ENCODE data around the gene CDH1.
"Not testable (repeated sequence)": the region's sequence is repeated elsewhere in the genome, so short reads cannot be mapped to it uniquely, and the experiment has no call there.

Gene CDH1

GRCh38 chr16:68737046-68737729 lies at the start of gene CDH1:
Gene CDH1, plus strand, starts transcription at chr16:68737292. Its CDS starts 124 bp downstream, at chr16:68737416.
- intact Hi-C loops (cut with DNase I), result no loop called here

DNA sequence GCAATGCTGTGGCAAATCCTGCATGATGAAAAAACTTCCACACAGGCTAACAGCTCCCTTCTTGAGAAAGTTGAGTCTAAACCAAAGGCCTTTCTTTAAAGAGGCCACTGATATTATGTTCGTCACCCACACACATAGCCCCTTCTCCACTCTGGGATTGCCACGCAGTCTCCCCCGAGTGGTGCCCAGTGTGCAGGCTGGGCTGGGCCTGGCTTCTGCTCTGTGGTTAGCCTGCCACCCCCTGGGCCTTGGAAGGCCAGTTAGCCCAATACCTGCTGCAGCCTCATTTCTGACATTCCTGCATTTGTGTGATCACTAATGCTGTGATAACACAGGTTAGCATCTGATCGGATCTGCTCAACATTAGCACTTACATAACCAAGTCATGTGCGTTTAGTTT lies 47.2 kb upstream of the CDH1 start:
- intact Hi-C loops (cut with DNase I), result no loop called here
- no peak for DNase-seq

More at GRCh38 chr16:68737046-68737729, at the start of gene CDH1:
- peak in 32 of 42 donors; percentile 11 to 72 (median 38) for DNase-seq

- intact Hi-C loops (cut with DNase I), result no loop called here
- no peak for DNase-seq
These were observed 41.5 kb upstream of the CDH1 start for GRCh38 chr16:68695575-68695974.

DNA sequence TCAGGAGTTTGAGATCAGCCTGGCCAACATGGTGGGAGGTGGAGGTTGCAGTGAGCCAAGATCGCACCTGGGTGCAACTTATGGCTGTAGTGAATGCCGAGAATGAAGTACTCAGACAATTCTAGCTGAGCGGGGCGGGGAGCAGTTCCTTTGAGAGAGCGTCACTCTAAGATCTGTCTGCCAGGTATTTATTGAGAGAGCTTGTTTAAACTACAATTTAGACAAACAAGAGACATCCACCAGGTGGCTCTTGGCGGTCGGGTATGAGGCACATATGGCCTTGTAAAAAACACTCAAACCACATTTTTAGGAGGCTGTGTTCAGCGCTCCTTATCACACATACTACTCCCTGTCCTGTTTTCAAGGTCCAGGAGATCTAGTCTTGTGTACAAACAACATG lies 40.6 kb upstream of the CDH1 start:
- no peak for DNase-seq
- intact Hi-C loops (cut with DNase I), result no loop called here

DNA sequence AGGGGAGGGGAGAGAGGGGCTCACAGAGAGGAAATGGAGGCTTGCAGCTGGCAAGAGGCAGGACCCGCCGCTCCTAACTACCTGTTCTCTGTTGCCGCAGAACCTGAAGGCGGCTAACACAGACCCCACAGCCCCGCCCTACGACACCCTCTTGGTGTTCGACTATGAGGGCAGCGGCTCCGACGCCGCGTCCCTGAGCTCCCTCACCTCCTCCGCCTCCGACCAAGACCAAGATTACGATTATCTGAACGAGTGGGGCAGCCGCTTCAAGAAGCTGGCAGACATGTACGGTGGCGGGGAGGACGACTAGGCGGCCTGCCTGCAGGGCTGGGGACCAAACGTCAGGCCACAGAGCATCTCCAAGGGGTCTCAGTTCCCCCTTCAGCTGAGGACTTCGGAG lies 39.0 kb upstream of the CDH1 start:
- intact Hi-C loops (cut with DNase I), result no loop called here
- no peak for DNase-seq

DNA sequence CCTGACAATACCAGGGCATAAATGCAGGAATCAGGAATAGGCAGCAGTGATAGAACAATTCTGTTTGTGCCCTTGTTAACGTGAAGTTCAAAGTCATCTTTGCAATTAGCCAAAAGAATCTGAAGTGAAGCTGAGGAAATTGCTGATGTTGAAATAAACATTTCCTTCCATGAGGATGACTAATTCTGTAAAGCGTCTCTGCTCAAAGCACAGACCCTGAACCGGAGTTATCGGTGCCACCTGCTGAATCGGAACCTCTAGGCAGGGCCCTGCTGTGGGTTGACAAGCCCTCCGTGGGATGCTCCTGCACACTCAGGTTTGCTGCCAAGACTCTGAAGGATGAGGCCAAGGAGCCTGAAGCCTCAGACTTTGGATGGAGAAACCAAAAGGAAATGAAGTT lies 37.0 kb upstream of the CDH1 start:
- intact Hi-C loops (cut with DNase I), result loop anchor here (10.0 kb wide), 1 partner anchor 425 kb away; no protein-coding TSS in a partner anchor
- DNase-seq, result no peak

- no peak for DNase-seq
These were observed 36.3 kb upstream of the CDH1 start for GRCh38 chr16:68700831-68701230.

DNA sequence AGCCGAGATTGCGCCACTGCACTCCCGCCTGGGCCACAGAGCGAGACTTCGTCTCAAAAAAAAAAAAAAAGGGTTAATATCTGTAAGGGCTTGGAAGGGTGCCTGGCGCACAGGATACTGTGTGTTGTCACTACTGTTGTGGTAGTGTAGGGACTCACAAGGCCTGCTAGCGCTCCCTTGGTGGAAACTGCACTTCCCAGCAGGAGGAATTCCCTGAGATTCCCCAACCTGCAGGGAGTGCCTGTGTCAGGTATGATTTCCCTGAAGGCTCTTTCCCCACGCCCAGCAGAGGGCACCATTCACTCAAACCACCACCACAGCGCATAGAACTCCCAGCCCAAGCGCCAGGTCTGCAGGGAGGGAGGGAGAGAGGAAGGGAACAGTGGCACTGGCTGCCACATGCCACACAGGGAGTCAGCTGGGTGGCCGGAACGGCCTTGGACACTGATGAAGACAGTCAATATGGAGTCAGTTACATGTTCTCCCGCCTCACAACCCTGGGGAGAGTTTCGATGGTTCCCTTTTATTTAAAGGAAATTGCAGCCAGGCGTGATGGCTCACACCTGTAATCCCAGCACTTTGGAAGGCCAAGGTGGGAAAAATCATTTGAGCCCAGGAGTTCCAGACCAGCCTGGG lies 32.7 kb upstream of the CDH1 start:
- DNase-seq, result peak; percentile 75 to 95 (median 88)
- intact Hi-C loops (cut with DNase I), result loop anchor here (10.0 kb wide), 1 partner anchor 420 kb away; no protein-coding TSS in a partner anchor

More at GRCh38 chr16:68700831-68701230, 36.3 kb upstream of the CDH1 start:
- intact Hi-C loops (cut with DNase I), result loop anchor here (10.0 kb wide), 1 partner anchor 424 kb away; no protein-coding TSS in a partner anchor

DNA sequence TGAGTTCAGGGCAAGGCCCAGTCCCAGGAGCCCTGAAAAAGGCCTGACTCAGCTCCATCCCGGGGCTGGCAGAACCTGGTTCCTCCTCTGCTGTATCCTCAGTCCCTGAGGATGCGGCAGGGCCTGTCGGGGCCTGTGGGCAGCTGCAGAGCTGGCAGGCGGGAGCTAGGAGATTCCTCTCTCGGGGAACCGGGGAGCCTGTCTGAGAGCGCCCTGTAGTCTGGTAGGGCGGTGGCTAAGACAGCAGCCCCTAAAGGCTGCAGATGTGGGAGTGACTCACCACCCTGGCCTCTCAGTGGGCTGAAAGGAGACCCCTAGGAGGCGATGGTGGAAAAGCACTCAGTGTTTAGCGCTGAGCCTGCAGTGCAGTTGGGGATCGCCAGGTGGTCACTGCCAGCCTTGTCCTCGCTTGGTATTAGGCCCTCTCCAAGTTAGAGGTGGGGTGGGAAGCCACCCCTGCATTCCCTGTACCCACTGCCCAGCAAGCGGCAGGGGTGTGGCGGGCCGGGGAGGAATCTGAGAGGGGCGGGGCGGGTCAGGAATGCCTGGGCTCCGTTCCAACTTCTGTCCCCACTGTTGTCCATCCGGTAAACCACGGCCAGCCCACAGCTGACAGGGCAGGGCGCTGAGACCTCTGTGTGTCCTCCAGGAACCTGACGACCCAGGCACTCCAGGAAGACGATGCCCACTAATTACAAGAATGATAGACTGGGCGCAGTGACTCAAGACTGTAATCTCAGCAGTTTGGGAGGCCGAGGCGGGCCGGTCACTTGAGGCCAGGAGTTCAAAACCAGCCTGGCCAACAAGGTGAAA lies 29.5 kb upstream of the CDH1 start:
- intact Hi-C loops (cut with DNase I), result loop anchor here (10.0 kb wide), 1 partner anchor 417 kb away; no protein-coding TSS in a partner anchor
- no peak for DNase-seq

DNA sequence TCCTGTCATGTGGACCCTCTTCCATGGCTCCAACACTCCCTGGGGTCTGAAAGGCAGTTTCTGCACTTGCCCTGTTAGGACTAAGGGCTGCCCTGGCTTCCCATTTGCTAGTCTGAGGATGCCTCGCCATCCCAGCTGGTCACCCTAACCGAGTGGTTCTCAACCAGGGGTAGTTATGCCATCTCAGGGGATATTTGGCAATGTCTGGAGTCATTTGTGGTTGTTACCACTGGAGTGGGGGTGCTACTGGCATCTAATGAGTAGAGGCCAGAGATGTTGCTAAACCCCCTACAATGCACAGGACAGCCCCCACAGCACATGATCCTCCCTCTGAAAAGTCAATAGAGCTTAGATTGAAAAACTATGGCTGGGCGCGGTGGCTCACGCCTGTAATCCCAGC lies 26.9 kb upstream of the CDH1 start:
- intact Hi-C loops (cut with DNase I), result no loop called here
- no peak for DNase-seq

DNA sequence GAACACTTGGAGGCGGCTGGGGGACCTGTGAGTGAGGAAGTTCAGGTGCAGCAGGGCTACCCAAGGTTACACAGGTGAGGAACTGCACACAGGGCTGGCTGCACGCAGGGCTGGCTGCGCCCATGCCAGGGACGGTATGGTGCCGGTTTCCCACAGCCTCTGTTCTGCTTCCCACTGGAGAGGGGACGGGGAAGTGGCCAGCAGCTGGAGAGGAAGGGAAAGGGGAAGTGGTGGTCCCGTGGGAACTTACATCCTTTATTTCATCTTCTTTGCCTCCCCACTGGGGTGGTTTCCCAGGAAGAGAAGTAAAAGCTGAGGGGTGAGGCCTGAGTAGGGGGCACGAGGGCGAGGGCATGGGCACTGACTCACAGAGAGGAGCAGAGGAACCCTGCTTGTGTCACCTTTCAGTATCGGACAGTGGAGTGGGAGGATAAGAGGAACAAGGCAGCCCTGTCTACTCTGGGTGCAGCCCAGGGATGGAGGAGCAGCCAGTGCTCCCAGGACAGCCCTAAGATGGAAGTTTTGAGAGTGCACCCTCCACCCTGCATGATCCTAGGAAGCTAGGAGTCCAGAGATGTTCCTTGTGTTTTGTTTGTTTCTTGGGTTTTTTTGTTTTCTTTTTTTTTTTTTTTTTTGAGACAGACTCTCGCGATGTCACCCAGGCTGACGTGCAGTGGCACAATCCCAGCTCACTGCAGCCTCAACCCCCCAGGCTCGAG lies 25.5 kb upstream of the CDH1 start:
- intact Hi-C loops (cut with DNase I), result no loop called here
- peak in 13 of 42 donors; percentile 5 to 44 (median 16) for DNase-seq

DNA sequence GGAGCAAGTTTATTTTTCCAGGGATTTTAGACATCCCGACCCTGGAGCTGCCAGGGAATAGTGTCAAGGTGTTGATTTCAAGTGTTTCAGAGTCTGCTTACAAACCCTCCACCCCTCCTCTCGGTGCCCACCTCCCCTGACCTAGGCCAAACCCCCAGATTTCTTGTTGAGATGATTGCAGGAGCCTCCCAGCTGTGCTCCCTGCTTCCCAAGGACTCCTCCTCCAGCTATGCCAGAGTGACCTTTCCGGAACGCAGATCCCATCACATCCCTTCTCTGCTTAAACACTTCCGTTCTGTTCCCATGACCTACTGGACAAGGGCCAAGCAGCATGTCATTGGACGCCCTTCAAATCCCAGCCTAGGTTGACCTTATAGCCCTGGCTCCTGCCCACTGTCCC lies 23.7 kb upstream of the CDH1 start:
- intact Hi-C loops (cut with DNase I), result no loop called here
- DNase-seq, result no peak

GRCh38 chr16:68715471-68715870 lies 21.6 kb upstream of the CDH1 start:
- DNase-seq, result no peak
- intact Hi-C loops (cut with DNase I), result no loop called here

GRCh38 chr16:68716516-68716915 lies 20.6 kb upstream of the CDH1 start:
- intact Hi-C loops (cut with DNase I); DNase-seq: not testable (repeated sequence)

GRCh38 chr16:68717684-68718083 lies 19.4 kb upstream of the CDH1 start:
- DNase-seq, result no peak
- intact Hi-C loops (cut with DNase I), result no loop called here

DNA sequence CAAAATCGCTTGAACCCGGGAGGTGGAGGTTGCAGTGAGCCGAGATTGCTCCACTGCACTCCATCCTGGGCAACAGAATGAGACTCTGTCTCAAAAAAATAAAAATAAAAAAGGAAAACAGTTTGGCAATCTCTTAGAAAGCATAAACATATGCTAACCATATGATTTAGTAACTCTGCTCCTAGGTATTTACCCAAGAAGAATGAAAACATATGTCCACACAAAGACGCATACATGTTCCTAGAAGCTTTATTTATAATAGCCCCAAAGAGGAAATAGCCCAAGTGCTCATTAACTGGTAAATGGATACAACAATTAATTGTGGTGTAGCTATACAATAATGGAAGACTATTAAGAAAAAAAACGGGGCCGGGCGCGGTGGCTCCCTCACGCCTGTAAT lies 18.5 kb upstream of the CDH1 start:
- no peak for DNase-seq
- intact Hi-C loops (cut with DNase I), result no loop called here

GRCh38 chr16:68719993-68720489 lies 17.1 kb upstream of the CDH1 start:
- no peak for DNase-seq
- intact Hi-C loops (cut with DNase I), result no loop called here

- intact Hi-C loops (cut with DNase I), result no loop called here
- DNase-seq, result no peak
These were observed 14.7 kb upstream of the CDH1 start for GRCh38 chr16:68722119-68723024.
